ENCODE measurements around the gene CRB2. TPM values are rescaled to one million over a fixed set of nuclear protein-coding genes. Genes with fewer than 3 reads are reported as not detected.
A peak's percentile ranks its signal among the peaks of the same experiment; 100 is the strongest.
"Not testable (repeated sequence)": the region's sequence is repeated elsewhere in the genome, so short reads cannot be mapped to it uniquely, and the experiment has no call there.

The CRB2 gene
- total RNA-seq, 2 donors from 2014 or later, result 0.92 to 1.1 TPM

DNA sequence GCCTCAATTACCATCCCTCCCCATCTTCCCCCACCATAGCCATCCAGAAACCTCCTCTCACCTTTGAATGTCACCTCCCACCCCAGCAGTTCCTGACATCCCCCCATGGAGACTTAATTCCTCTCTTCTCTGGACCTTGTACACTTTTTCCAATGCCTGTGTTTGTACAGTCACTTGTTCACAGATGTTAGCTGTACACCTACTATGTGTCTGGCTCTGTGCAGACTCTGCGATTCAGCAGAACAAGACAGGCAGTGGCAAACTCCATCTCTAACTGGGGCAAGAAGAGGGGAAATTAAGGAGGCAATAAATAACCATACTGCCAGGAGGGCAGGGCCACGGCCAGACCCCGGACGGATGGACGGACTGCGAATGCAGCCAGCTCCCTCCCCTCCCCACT is 29.8 kb upstream of the CRB2 start:
- intact Hi-C loops (cut with DNase I, micrococcal nuclease), result no loop called here
- ATAC-seq (no peak), DNase-seq (no peak)

DNA sequence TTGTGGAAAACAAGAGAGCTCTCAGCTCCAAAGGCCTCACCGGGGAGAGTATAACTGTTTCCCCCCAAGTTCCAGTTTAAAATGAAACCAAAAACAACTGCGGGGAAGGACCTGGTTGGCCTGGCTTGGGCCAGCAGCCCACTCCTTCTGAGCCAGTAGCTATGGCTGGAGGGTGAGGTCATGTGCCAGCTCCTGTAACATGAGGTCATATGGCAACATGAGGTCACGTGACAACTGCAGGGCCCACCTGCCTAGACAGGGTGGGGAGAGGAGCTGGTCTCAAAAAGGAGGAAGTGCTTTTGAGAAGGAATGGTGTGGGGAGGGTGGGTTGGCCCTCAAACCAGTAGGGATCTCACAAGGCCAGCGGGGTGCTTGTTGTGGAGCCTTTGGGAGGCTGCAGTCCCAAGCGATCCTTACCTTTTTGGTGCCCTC is 29.3 kb upstream of the CRB2 start:
- no peak for ATAC-seq

DNA sequence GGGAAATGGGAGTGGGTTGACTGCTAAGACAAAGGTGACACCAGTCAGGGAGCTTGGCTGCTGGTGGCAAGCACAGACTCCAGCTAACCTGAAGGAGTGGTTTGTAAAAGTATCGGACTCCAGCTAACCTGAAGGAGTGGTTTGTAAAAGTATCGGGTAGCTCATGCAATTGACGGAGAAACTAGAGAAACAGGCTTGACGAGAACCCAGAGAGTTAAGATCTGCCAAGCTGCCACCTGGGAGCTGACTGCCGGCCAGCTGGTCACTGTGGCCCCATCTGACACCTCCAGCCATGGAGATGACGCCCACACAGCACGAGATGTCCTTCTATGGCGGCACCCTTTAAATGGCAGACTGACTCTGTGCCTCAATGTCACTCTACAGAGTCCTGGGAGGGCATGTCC is 28.3 kb upstream of the CRB2 start:
- peak; percentile 73 for ATAC-seq
- intact Hi-C loops (cut with DNase I, micrococcal nuclease), result no loop called here
- peak; percentile 41 to 63 for DNase-seq

More for the DNA sequence above, 29.3 kb upstream of the CRB2 start:
- intact Hi-C loops (cut with DNase I, micrococcal nuclease), result no loop called here
- DNase-seq, result no peak

DNA sequence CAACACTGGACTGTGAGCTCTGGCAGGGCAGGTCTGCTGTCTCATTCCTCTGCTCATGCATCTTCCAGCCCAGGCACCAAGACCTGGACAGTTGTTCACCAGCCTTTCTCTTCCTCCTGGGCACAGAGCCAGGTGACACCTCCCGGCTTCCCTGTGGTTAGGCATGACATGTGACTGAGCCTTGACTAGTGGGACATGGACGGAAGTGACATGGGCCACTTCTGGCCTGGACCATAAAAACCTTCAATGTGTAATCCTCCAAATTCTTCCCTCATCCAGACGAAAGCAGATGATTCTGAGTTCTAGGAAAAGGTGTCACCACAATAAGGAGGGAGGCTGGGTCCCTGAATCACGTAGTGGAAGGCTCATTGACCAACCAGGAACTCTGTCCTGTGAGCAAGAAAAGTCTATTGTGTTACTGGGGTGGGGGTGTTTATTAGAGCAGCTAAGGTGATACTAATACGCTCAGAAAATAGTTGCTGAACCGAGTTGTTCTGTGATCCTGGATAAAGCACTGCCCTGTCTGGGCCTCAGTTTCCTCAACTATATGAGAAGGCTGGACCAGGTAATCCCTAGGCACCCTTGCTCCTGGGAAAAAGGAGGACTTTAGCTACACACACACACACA is 26.6 kb upstream of the CRB2 start:
- intact Hi-C loops (cut with DNase I, micrococcal nuclease), result no loop called here
- DNase-seq (peak; percentile 86 to 90), ATAC-seq (peak; percentile 89)

DNA sequence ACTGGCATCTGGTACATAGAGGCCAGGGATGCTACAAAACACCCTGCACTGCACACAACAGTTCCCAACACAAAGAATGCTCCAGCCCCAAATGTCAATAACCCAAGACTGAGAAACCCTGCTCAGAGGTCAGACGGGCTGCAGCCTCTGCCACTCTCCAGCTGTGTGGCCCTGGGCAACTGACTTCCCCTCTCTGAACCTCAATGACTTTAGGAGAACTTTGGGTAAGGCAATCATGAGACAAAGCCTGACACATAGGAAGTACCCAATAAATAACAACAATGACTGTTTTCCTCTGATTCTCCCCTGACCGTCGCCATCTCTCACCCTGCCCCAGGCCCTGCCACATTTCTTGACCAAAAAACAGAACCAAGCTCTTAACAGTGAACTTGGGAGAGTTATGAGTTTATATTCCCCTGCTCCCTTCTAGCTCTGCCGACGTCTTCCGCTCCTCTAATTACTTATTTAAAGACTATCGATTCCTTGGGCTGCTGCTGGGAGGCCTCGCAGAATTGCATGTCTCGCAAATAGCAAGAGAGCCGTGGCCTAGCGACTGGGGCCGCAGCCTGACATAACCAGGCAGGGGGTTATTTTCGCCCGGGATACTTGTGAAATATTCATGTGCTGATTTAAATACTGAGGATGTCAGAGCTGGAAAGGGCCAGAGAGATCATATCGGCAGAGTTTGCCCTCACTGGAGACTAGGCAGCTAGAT is 24.5 kb upstream of the CRB2 start:
- ATAC-seq, result no peak
- intact Hi-C loops (cut with DNase I, micrococcal nuclease), result no loop called here
- no peak for DNase-seq

DNA sequence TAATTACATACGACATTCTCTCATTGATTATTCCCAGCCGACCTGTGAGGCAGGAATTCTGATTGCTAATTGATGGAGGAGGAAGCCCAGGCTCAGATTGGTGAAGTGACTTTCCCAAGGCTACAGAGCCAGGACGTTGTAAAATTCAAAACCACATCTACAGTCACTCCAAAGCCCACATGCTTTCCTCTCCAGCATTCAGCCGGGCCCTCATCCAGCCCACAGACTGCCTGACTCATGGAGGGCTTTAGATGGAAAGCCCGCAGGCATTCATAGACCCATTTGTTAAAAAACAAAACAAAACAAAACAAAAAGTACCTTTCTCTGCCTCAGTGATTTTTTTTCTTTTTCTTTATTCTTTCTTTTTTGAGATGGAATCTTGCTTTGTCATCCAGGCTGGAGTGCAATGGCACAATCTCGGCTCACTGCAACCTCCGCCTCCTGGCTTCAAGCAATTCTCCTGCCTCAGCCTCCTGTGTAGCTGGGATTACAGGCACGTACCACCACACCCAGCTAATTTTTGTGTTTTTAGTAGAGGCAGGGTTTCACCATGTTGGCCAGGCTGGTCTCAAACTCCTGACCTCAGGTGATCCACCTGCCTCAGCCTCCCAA is 22.8 kb upstream of the CRB2 start:
- intact Hi-C loops (cut with DNase I, micrococcal nuclease); ATAC-seq; DNase-seq: not testable (repeated sequence)

DNA sequence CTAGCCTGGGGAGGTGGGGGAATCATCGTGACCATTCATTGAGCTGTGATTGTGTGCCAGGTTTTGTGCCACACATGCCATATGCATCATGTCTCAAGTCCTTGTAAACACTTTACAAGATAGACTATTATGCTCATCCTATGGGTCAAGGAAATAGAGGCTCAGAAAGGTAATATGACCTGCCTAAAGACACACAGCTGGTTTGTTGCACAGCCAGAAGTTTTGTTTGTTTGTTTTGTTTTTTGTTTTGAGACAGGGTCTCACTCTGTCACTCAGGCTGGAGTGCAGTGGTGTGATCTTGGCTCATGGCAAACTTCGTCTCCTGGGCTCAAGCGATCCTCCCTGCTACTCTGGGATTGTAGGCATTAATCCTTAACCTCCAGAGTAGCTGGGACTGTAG is 21.4 kb upstream of the CRB2 start:
- intact Hi-C loops (cut with DNase I, micrococcal nuclease), result no loop called here

DNA sequence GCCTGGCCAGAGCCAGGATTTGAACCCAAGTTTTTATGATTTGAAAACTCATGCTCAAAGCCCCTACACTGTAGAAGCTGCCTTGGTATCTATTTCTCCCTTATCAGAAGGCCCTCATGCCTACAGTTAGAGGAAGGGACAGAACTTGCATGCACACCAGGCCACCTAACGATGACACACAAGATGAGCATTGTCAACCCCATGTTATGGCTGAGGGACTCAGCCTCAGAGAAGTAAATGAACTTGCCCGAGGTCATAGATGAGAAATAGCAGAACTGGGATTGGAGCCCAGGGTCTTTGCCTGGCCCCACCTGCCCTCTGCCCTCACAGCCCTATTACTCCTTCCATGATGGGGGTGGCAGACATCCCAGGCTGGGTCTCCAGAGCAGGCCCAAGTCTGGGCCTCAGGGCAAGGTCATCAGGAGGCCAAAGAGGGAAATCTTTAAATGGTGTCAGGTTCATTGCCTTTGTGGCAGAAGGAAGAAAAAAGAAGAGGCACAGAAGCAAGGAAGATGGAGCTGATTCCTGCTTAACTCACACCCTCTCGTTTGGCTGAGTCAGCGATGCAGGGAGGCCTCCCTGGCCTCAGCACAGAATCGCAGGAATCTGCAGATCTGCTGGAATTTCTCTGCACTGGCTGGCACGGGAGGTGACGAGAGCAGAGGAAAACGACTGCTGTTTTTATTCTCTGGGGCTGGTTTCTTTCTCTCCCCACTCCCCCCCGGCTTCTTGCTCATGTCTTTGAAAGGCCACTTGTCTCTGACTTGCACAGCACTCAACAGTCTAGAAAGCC is 20.6 kb upstream of the CRB2 start:
- ATAC-seq, result no peak
- no peak for DNase-seq
- intact Hi-C loops (cut with DNase I, micrococcal nuclease), result no loop called here

More for the DNA sequence above, 21.4 kb upstream of the CRB2 start:
- ATAC-seq (no peak), DNase-seq (no peak)

DNA sequence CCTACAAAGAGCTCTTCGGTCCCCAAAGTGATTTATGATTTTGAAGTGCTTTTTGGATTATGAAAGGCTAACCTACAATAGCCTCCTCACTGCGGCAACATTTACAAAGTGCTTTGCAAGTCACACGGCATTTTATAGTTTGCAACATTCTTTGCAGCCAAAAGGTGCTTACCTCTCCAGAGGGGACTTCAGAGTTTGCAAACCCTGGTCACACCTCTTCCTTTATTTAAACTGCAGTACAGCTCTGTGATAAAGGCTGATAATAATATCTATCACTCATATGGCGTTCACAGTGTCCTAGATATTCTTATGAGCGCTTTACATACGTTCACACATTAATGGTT is 20.0 kb upstream of the CRB2 start:
- intact Hi-C loops (cut with DNase I, micrococcal nuclease), result no loop called here
- DNase-seq, result no peak
- ATAC-seq, result no peak

DNA sequence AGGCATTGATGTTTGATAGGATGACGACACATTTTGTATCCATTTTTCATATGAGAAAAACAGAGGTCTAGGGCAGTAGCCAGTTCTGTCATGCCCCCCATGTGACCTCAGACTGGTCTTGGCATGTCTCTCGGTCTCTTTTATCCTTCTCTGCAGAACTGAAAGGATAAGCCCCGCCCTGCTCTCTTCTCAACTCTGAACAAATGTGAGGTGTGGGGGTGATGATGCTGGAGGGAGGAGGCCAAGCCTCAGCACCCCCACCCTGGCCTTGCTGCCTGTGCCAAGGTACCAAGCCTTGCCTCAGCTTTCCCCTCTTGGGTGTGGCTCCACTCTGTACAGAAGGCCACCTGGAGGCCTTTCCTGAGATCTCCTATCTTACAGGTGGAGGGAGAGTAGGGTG is 19.5 kb upstream of the CRB2 start:
- no peak for ATAC-seq
- DNase-seq, result no peak
- intact Hi-C loops (cut with DNase I, micrococcal nuclease), result no loop called here

DNA sequence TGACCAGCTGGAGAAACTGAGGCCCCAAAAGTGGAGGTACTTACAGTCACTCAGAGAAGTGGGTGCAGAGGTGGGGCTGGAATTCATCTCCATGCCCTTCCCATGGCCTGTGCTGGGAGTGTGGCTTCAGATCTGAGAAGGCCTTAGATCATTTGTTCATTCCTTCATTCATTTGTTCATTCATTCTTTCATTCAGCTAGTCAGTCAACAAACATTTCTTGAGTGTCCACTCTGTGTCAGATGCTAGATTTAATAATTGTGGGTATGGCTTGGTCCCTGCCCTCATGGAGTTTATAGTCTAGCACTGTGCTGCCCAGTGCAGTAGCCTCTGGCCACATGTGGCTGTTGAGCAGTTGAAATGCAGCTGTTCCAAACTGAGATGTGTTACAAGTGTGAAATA is 19.0 kb upstream of the CRB2 start:
- no peak for ATAC-seq
- DNase-seq, result no peak
- intact Hi-C loops (cut with DNase I, micrococcal nuclease), result no loop called here

DNA sequence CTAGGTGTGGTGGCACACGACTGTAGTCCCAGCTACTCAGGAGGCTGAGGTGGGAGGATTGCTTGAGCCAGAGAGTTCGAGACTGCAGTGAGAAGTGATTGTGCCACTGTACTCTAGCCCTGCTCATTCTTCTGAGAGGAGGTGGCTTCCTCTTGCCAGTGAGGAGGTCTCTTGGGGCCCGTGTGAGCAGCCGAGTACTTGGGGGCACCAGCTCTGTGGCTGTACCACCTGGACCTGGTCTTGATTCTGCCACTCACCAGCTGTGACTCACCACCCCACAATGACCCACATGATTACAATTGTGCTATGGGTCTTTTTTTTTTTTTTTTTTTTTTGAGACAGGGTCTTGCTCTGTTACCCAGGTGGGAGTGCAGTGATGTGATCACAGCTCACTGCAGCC is 18.0 kb upstream of the CRB2 start:
- DNase-seq, result no peak

DNA sequence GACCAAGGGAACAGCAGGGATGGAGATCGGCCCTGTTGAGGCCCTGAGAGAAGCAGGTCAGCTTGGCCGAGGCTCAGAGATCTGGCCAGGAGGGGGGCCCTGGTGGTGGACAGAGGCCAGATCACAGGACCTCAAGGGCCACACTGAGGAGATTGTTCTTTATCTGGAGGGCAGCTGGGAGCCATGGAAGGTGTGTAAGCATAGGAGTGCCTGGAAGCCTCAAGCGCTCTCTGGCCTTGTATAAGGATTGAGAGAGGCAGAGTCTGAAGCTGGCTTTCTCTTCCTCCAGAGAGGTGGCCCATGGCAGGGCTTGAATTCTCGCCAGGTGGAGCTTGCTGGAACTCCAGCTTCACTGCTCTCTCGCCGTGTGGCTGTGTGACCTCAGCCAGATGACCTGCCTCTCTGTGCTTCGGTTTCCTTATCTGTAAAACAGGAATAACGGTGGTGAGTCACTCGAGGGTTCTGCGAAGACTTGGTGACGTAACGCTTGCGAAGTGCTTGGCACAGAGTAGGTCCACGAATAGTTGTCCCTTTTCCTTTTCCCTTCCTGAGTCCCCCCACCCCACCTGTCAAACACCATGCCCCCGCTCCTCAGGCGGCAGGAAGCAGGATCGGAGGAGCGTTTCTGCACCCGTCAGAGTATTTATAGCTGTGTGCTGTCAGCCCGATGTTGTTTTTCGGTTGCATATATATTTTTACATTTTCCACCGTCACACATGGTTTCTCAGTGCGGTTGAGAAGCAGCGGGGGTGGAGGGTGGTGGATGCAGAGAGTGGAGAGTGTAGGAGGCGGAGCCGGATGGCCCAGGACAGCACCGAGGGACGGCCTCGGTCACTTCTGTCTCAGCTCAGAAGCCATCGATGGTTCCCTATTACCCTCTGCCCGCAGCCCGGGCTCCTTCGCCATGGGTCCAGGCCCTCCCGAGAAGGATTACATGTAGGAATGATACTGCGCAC is 17.0 kb upstream of the CRB2 start:
- intact Hi-C loops (cut with DNase I, micrococcal nuclease), result no loop called here
- DNase-seq (peak in 1 of 2 donors; percentile 45), ATAC-seq (peak; percentile 54)

More for the DNA sequence above, 18.0 kb upstream of the CRB2 start:
- intact Hi-C loops (cut with DNase I, micrococcal nuclease), result no loop called here
- no peak for ATAC-seq

DNA sequence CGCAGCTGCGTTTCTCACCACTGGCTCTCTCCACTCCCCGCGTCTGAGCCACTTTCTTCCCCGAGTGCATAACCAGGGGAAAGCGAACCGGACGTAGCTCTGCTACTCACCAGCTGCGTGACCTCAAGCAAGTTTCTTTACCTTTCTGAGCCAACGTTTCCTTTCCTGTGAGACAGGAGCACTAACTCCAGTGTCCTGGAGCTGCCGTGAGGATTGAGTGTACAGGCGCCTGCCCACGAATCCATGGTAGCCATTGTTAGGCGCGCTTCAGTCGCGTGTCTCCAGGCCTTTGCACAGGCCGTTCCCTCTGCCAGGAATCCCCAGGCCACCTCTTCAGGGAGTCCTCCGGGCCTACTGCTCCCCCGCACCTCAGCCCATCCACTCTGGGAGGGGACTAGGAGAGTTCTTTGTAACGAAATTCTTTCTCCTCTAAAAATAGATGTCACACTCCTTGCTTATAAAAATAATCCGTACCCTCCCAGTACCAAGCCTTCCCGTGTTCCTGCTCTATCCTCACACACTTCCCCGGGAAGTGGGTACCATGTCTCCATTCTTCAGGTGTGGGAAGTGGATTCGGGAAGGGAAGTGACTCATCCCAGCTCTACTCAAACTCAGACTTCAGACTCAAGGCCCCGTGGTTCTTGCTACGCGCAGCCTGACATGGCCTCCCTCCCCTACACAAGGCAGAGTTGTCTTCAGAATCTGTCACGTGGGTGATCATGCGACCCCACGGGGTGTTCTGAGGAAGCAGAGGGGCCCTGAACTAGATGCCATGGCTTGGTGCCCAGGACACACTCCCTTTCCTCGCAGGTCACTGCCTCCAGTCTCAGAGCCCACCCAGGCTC is 16.1 kb upstream of the CRB2 start:
- intact Hi-C loops (cut with DNase I, micrococcal nuclease), result loop anchor here in 1 of 2 donors (10.0 kb wide), 1 partner anchor 255 kb away; no protein-coding TSS in a partner anchor
- ATAC-seq (peak; percentile 34), DNase-seq (peak in 1 of 2 donors; percentile 39)

DNA sequence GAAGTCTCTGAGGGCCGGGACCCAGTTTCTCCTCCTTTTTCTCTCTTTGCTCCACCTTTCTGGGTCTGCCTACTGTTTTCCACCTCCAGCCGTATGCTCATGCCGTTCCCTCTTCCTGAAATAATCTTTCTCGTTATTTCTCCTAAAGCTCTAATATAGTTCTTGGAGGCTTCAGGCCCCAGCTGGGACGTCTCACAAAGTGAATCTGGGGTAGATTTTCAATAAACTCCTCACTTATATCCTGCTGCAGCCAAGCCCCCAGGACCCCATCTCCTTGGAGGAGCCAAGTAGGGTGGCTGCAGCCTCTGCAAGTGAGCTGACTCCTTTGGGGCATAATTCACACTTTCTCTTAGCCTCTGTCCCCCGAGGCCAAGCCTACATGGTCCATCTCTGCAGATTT is 14.2 kb upstream of the CRB2 start:
- intact Hi-C loops (cut with DNase I, micrococcal nuclease), result loop anchor here in 1 of 2 donors (10.0 kb wide), 1 partner anchor 257 kb away; no protein-coding TSS in a partner anchor
- no peak for ATAC-seq
- DNase-seq, result no peak

DNA sequence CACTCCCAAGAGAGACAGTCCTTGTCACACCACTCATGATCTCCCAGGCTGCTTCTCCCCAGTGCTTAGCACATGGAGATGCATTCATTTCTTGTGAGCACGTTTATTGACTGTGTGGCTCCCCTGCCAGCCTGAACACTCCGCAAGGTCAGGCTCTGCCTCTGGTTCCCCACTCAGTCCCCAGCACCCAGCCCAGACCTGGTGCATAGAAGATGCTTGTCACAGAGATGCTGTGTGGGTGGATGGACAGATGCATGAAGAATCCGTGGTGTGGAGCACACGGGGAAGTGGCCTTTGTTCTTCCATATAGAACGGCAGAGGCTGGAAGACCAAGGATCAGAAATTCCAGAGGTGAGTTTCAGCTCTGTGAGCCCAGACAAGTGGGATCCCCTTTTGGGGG is 13.8 kb upstream of the CRB2 start:
- intact Hi-C loops (cut with DNase I, micrococcal nuclease), result loop anchor here in 1 of 2 donors (10.0 kb wide), 1 partner anchor 257 kb away; no protein-coding TSS in a partner anchor
- no peak for ATAC-seq
- no peak for DNase-seq

DNA sequence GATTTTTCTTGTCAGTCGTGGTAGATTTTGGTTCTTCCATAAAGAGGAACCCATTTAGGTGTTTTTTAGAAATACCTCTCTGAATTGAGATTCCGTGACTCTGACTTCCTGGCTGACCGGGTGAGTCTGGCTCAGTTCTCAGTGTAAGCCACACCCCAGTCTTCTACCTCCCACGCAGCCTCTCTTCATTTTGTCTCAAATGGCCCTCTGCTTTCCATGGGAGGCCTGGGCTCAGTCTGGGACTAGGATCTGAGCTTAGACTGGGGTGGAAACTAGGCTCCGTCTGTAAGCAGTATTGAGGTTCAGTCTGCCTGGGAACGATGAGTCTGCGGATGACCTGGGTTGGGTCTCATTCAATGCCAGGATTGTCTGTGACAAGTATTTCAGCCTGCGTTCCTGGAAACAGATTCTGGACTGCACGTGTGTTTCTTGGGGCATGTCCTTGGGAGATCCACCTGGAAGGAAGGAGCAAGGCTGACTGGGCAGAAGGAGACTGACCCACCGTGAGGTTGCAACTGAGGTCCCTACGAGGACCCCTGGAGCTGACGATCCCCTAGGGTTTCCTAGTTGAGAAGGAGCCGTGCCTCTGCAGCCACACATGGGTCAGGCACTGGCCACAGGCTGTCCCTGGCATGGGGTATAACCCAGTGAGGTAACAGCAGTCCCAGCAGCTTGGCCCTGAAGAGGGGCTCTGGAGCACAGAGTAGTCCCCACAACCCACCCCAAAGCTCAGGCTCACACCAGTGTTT is 12.4 kb upstream of the CRB2 start:
- intact Hi-C loops (cut with DNase I, micrococcal nuclease), result loop anchor here in 1 of 2 donors (10.0 kb wide), 1 partner anchor 259 kb away; no protein-coding TSS in a partner anchor
- DNase-seq (no peak), ATAC-seq (no peak)

All from left colon (tissue), 2 donors.